Natural killer cell (primary cell): ENCODE data around the gene UTP14A. TPM values are rescaled to one million over a fixed set of nuclear protein-coding genes. Genes with fewer than 3 reads are reported as not detected.

Experiments
- ATAC-seq, 3 donors: fragments of 150-1000 bp in 2 of 3; fragments of 200-7000 bp in 1 of 3; cut with Tn5 transposase; 1 replicate in 1 of 3; 2 replicates in 2 of 3; pipeline ENCODE4 v1.10.0; 2021; ENCODE audit warnings: mild to moderate bottlenecking in 2 of 3, moderate library complexity in 2 of 3
- DNase-seq, 2 donors: peaks; one replicate each; pipeline versions ENCODE4 v3.0.0 to v3.0.0-alpha.2; 2013 to 2021; ENCODE audit warnings: mixed read lengths in 1 of 2
- H3K27ac ChIP-seq: one replicate; pipeline ENCODE4 v1.5.1; 2013; ENCODE audit warnings: mild to moderate bottlenecking, low read length
- H3K27me3 ChIP-seq: one replicate; pipeline ENCODE4 v1.6.1; 2013; ENCODE audit warnings: low read length; ENCODE audit not compliant: control insufficient read depth, insufficient read depth
- H3K36me3 ChIP-seq: one replicate; pipeline ENCODE4 v1.6.1; 2013; ENCODE audit warnings: low read length; ENCODE audit not compliant: control insufficient read depth, insufficient read depth
- H3K4me1 ChIP-seq: one replicate; pipeline ENCODE4 v1.6.1; 2013; ENCODE audit warnings: low read length; ENCODE audit not compliant: control insufficient read depth, insufficient read depth
- H3K4me3 ChIP-seq: one replicate; pipeline ENCODE4 v1.5.1; 2013; ENCODE audit warnings: low read length
- H3K9me3 ChIP-seq: one replicate; pipeline ENCODE4 v1.6.1; 2013; ENCODE audit warnings: low read length; ENCODE audit not compliant: control insufficient read depth, insufficient read depth
- H3K27ac Mint-ChIP-seq, 2 donors: one replicate each; pipeline ENCODE4 v1.8.0; 2022; ENCODE audit warnings: mild to moderate bottlenecking in 2 of 2, mixed read lengths in 2 of 2, moderate library complexity in 1 of 2
- H3K27me3 Mint-ChIP-seq, 2 donors: one replicate each; pipeline ENCODE4 v1.8.0; 2022; ENCODE audit warnings: low read depth in 2 of 2, mixed read lengths in 2 of 2
- H3K36me3 Mint-ChIP-seq: one replicate; pipeline ENCODE4 v1.8.0; 2022; ENCODE audit warnings: mixed read lengths
- H3K4me1 Mint-ChIP-seq, 2 donors: one replicate each; pipeline ENCODE4 v1.8.0; 2022; ENCODE audit warnings: mixed read lengths in 2 of 2
- H3K4me3 Mint-ChIP-seq: one replicate; pipeline ENCODE4 v1.8.0; 2022; ENCODE audit warnings: mild to moderate bottlenecking, moderate library complexity, mixed read lengths
- H3K9me3 Mint-ChIP-seq, 2 donors: one replicate each; pipeline ENCODE4 v1.8.0; 2022; ENCODE audit warnings: mixed read lengths in 2 of 2
- CTCF ChIP-seq: fragments of 200-600 bp; IDR thresholded peaks from one replicate; pipeline ENCODE4 v1.8.0; 2022; ENCODE audit warnings: antibody characterized with exemption
- WGBS: methylation state at CpG from one replicate; pipeline ENCODE4 v1.1.7; 2013; ENCODE audit warnings: missing lambda C conversion rate; ENCODE audit not compliant: insufficient coverage; 5-methylcytosine and 5-hydroxymethylcytosine counted together
- intact Hi-C: fragments of 100-400 bp; cut with micrococcal nuclease; formaldehyde crosslinking; loops from one replicate; pipeline ENCODE4 v1.14.2; 2022
- total RNA-seq, 4 donors: library from RNA; stranded (reverse); fragments of 120-200 nt in 1 of 4; gene quantifications; one replicate each; pipeline versions ENCODE4 v1.2.3 to v1.2.4, GENCODE V29; 2013 to 2022

UTP14A gene
- total RNA-seq, 3 donors from 2014 or later (not counting 1 experiment from before 2014, with no cell fraction given) = 9.5 to 11.6 (median 11.0) TPM

GRCh38 chrX:129908636-129909035 is 2.7 kb downstream of the UTP14A start:
- DNase-seq (no peak), ATAC-seq (no peak)
- H3K27me3 Mint-ChIP-seq = peaks cover 0 to 7% of the 10 kb centered on the region in 2 donors
- Histone ChIP-seq H3K4me1 (peaks cover 6% of the 10 kb centered on the region), H3K4me3 (no peak overlapping the region), H3K9me3 (no peaks in the 10 kb centered on the region), H3K36me3 (peaks cover 35% of the 10 kb centered on the region), H3K27ac (no peak overlapping the region), H3K27me3 (no peaks in the 10 kb centered on the region)
- no peak for TF ChIP-seq CTCF
- no peak overlapping the region for H3K27ac Mint-ChIP-seq
- H3K4me3 Mint-ChIP-seq = no peak overlapping the region
- no peaks in the 10 kb centered on the region for H3K9me3 Mint-ChIP-seq
- H3K36me3 Mint-ChIP-seq = peaks cover 6% of the 10 kb centered on the region
- no peaks in the 10 kb centered on the region for H3K4me1 Mint-ChIP-seq
- intact Hi-C loops = no loop called here
- WGBS = no CpG with 5 or more reads among the region's 2 CpGs

- intact Hi-C loops = loop anchor here (1.0 to 5.0 kb wide), 3 partner anchors 103 to 267 kb away; no protein-coding TSS in a partner anchor
- peak; percentile 64 for TF ChIP-seq CTCF
- Mint-ChIP-seq H3K36me3 (no peaks in the 10 kb centered on the region), H3K27ac (no peak overlapping the region), H3K9me3 (no peaks in the 10 kb centered on the region), H3K27me3 (no peaks in the 10 kb centered on the region), H3K4me3 (no peak overlapping the region), H3K4me1 (peaks cover 0 to 5% of the 10 kb centered on the region in 2 donors)
- 44% methylated on average over 12 of the region's 15 CpGs for WGBS
- DNase-seq (peak; percentile 47 to 85), ATAC-seq (peak; percentile 71 to 80 (median 77))
- Histone ChIP-seq H3K4me1 (no peaks in the 10 kb centered on the region), H3K27me3 (no peaks in the 10 kb centered on the region), H3K9me3 (no peaks in the 10 kb centered on the region), H3K4me3 (no peak overlapping the region), H3K27ac (no peak overlapping the region), H3K36me3 (peaks cover 10% of the 10 kb centered on the region)
Measured at GRCh38 chrX:129925305-129926092, 19.5 kb downstream of the UTP14A start.

GRCh38 chrX:129930941-129931410 is 25.0 kb downstream of the UTP14A start:
- Histone ChIP-seq H3K27ac (peak overlapping the region; percentile 78), H3K36me3 (no peaks in the 10 kb centered on the region), H3K4me1 (peaks cover 7% of the 10 kb centered on the region), H3K4me3 (peak overlapping the region; percentile 75), H3K9me3 (no peaks in the 10 kb centered on the region), H3K27me3 (no peaks in the 10 kb centered on the region)
- DNase-seq = peak in 1 of 2 donors; percentile 18
- H3K27ac Mint-ChIP-seq = peak overlapping the region; percentile 80 to 84
- ATAC-seq = no peak
- H3K36me3 Mint-ChIP-seq = no peaks in the 10 kb centered on the region
- no peaks in the 10 kb centered on the region for H3K9me3 Mint-ChIP-seq
- WGBS = 15% methylated on average over 12 of the region's 13 CpGs
- intact Hi-C loops = loop anchor here (5.0 to 10.0 kb wide), 2 partner anchors 51 to 326 kb away; partner anchors contain the start of gene BCORL1
- peaks cover 0 to 5% of the 10 kb centered on the region in 2 donors for H3K4me1 Mint-ChIP-seq
- H3K27me3 Mint-ChIP-seq = no peaks in the 10 kb centered on the region
- peak overlapping the region; percentile 85 for H3K4me3 Mint-ChIP-seq
- TF ChIP-seq CTCF = no peak
